GM12872 (cell line): ENCODE measurements around the gene WDR45B.
A peak's percentile ranks its signal among the peaks of the same experiment; 100 is the strongest.

Experiments used
- TF ChIP-seq, protein P1 (sequence below): IDR thresholded peaks from 3 replicates; pipeline ENCODE4 v1.5.1; 2011; ENCODE audit warnings: low read depth, mild to moderate bottlenecking, low read length, moderate library complexity; ENCODE audit not compliant: insufficient read depth

The WDR45B gene

DNA sequence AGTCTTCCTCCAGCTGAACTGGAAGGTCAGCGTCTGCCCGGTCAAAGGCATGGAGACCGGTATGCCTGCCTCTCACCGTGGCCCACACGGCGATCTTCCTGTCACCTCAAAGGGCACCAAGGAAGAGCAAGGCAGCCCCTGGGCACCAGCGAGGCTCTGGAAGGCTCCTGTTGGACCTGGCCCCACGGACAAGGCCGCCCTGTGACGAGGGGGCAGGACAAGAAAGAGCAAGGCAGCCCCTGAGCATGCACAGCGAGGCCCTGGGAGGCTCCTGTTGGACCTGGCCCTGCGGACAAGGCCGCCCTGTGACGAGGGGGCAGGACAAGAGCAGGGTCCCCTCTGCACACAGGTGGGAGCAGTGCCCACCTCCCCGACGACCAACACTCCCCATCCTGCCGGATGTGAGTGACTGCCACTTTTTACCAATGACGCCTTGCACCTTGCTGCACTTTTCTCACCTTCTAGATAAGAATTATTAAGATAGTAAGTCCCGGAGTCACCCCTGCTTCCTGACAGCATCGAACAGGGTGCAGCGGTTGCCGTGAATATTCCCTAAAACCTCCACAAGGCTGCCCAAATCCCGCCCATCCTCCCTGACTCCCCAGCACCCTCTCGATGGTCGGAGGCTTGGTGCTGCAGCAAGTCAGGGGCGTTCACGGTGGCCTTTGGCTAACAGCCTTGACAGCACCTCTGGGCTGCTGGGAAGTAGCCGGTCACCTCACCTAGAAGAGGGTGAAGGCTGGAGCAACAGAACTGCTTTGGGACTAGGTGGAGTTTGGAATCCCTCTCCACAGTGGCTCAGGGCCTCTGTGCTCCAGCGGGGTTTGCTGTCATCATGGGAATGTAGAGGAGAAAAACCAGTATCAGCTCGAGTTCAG, 5.6 kb upstream of the WDR45B start:
- TF ChIP-seq, protein P1, sequence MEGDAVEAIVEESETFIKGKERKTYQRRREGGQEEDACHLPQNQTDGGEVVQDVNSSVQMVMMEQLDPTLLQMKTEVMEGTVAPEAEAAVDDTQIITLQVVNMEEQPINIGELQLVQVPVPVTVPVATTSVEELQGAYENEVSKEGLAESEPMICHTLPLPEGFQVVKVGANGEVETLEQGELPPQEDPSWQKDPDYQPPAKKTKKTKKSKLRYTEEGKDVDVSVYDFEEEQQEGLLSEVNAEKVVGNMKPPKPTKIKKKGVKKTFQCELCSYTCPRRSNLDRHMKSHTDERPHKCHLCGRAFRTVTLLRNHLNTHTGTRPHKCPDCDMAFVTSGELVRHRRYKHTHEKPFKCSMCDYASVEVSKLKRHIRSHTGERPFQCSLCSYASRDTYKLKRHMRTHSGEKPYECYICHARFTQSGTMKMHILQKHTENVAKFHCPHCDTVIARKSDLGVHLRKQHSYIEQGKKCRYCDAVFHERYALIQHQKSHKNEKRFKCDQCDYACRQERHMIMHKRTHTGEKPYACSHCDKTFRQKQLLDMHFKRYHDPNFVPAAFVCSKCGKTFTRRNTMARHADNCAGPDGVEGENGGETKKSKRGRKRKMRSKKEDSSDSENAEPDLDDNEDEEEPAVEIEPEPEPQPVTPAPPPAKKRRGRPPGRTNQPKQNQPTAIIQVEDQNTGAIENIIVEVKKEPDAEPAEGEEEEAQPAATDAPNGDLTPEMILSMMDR = no peak

DNA sequence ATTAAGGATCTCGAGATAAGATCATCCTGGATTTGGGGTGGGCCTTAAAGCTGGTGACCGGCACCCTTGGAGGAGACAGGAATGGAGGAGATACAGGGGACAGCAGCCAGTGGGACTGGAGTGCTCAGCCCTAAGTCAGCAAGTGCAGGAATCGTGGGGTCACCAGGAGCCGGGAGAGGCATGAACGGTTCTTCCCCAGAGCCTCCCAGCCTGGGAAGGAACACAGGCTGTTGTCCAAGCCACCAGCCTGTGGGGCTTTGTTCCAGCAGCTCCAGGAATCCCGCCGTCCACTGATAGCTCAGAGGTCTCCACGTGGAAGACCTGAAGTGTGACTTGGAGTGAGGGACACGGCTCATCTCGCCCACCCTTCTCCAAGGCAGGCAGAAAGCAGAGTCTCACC, 2.5 kb upstream of the WDR45B start:
- TF ChIP-seq, protein P1 = no peak

DNA sequence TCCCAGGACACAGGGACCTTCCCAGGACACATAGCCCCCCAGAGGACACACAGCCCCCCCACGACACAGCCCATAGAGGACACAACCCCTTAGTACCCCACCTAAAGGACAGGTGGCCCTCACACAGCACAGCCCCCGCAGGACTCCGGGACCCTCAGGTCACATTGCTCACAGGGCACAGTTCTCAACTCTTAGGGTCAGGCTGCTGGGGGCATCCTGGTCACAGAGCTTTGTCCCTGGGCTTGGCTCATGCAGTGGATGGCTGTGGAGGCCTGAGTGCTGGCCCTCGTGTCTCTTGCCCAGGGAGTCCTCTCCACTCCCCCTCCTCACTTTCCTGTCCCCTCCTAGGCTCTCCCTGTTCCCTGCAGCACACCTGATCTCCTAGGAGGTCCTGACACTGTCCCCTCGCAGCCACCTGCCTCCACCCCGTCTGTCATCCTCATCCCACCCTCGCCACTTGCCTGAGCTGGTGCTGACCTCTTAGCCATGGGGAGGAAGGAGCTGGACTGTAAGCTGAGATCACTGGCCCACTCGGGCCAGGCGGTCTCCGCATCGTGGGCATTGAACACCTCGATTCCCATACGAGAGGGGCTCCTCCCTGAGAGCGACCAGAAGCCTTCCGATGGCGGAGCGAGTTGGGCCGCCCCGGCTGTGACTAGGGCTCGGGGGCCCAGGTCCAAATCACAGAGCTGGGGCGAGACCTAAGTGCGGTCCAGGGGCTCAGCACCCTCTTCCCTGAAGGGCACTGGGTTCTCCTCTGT, 1.4 kb upstream of the WDR45B start:
- TF ChIP-seq, protein P1 = no peak

- TF ChIP-seq, protein P1 = no peak
Observed at GRCh38 chr17:82648742-82649331, 593 bp upstream of the WDR45B start.

GRCh38 chr17:82647593-82648164, 565 bp downstream of the WDR45B start:
- TF ChIP-seq, protein P1 = peak; percentile 46; the same call in 2 of the 3 replicates

- TF ChIP-seq, protein P1 = no peak
Observed at GRCh38 chr17:82645516-82645915, 2.7 kb downstream of the WDR45B start.

- TF ChIP-seq, protein P1 = no peak
Observed at GRCh38 chr17:82644148-82644547, 4.1 kb downstream of the WDR45B start.
